ENCODE measurements around the gene CCNL1. TPM values are rescaled to one million over a fixed set of nuclear protein-coding genes. Genes with fewer than 3 reads are reported as not detected.
A peak's percentile ranks its signal among the peaks of the same experiment; 100 is the strongest.

The CCNL1 gene
- 10 to 100 TPM; 21.8 to 55.5 (median 42.9) TPM for total RNA-seq
- polyA plus RNA-seq = 10 to 100 TPM; 27.4 to 34.5 (median 29.2) TPM
- long read RNA-seq, donor 1, partial matches to known transcripts = 7 of 13 reads
- long read RNA-seq, donor 1, other reads (novel, unspliced or antisense) = 1 of 13 reads
- long read RNA-seq, donor 2, transcript CCNL1-202 (11 exons, 2,388 nt) = major isoform, 5 of 45 reads
- long read RNA-seq, donor 2, transcript CCNL1-203 (11 exons, 1,998 nt) = major isoform, 5 of 45 reads
- long read RNA-seq, donor 2, partial matches to known transcripts = 12 of 45 reads
- long read RNA-seq, donor 2, other reads (novel, unspliced or antisense) = 18 of 45 reads

- intact Hi-C loops (cut with DNase I) = loop anchor here (1.0 kb wide), 2 partner anchors 14 to 15 kb away; no protein-coding TSS in a partner anchor
- H3K4me3 ChIP-seq = peak within 1 kb of the TSS; percentile 97
- DNase-seq (peak; percentile 98), ATAC-seq (peak; percentile 91 to 95 (median 94))
- 0% methylated on average over 68 to 88 of the region's 88 CpGs for whole genome bisulfite sequencing, 3 donors
- no peaks in the 10 kb centered on the region for H3K9me3 ChIP-seq
- peak within 1 kb of the TSS; percentile 100 for H3K27ac ChIP-seq
- peaks cover 5 to 40% of the 10 kb centered on the region in 2 donors for H3K36me3 ChIP-seq (ENCODE audit: insufficient read depth in 1 of 2, low read depth in 1 of 2)
- peaks cover 48% of the 10 kb centered on the region for H3K4me1 ChIP-seq
- H3K27me3 ChIP-seq (ENCODE audit: insufficient read depth in 3 of 3, low read length in 2 of 3) = no peaks in the 10 kb centered on the region
- TF ChIP-seq, protein P1, sequence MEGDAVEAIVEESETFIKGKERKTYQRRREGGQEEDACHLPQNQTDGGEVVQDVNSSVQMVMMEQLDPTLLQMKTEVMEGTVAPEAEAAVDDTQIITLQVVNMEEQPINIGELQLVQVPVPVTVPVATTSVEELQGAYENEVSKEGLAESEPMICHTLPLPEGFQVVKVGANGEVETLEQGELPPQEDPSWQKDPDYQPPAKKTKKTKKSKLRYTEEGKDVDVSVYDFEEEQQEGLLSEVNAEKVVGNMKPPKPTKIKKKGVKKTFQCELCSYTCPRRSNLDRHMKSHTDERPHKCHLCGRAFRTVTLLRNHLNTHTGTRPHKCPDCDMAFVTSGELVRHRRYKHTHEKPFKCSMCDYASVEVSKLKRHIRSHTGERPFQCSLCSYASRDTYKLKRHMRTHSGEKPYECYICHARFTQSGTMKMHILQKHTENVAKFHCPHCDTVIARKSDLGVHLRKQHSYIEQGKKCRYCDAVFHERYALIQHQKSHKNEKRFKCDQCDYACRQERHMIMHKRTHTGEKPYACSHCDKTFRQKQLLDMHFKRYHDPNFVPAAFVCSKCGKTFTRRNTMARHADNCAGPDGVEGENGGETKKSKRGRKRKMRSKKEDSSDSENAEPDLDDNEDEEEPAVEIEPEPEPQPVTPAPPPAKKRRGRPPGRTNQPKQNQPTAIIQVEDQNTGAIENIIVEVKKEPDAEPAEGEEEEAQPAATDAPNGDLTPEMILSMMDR (IDR thresholded peaks at IDR 0.05) = no peak
These were observed at the start of gene CCNL1 for GRCh38 chr3:157159762-157160657. Gene CCNL1, minus strand, starts transcription at chr3:157160147. Its CDS starts 53 bp downstream, at chr3:157160094.

DNA sequence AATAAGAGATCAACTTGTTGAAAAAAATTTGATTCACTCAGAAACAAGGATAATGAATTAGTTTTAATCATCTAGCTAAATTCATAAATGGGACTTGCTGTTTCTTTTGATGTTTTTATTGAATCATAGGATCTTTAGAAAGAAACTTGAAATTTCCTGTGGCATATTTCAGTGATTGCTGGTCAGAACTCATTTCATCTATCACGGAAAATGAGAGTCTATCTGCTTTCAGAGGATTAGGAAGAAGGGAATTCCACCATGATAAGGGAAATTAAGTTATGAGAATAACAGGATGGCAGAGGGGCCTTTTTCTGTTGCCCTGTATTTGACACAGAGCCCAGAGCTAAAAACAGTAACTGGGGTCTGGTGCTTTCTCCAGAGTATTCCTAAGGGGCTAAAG lies 44.9 kb upstream of the CCNL1 start:
- Histone ChIP-seq H3K27me3 (ENCODE audit: insufficient read depth in 3 of 3, low read length in 2 of 3) (no peaks in the 10 kb centered on the region), H3K4me1 (no peaks in the 10 kb centered on the region), H3K9me3 (no peaks in the 10 kb centered on the region), H3K4me3 (no peak overlapping the region), H3K36me3 (ENCODE audit: insufficient read depth in 1 of 2, low read depth in 1 of 2) (no peaks in the 10 kb centered on the region), H3K27ac (no peak overlapping the region)
- 74 to 88% (median 85%) methylated on average over 1 of the region's 1 CpG for WGBS, 3 donors
- ATAC-seq (no peak), DNase-seq (no peak)
- intact Hi-C loops (cut with DNase I) = loop anchor here (2.0 to 10.0 kb wide), 2 partner anchors 288 to 290 kb away; no protein-coding TSS in a partner anchor
- TF ChIP-seq, protein P1 (IDR thresholded peaks at IDR 0.05) = no peak

- no peaks in the 10 kb centered on the region for H3K36me3 ChIP-seq (ENCODE audit: insufficient read depth in 1 of 2, low read depth in 1 of 2)
- intact Hi-C loops (cut with DNase I) = loop anchor here (2.0 to 10.0 kb wide), 2 partner anchors 288 to 290 kb away; no protein-coding TSS in a partner anchor
- DNase-seq (no peak), ATAC-seq (no peak)
- TF ChIP-seq, protein P1 (IDR thresholded peaks at IDR 0.05) = peak; percentile 47
- H3K4me1 ChIP-seq = no peaks in the 10 kb centered on the region
- no peaks in the 10 kb centered on the region for H3K27me3 ChIP-seq (ENCODE audit: insufficient read depth in 3 of 3, low read length in 2 of 3)
- H3K4me3 ChIP-seq = no peak overlapping the region
- 36 to 43% (median 39%) methylated on average over 1 of the region's 1 CpG for WGBS, 3 donors
- H3K9me3 ChIP-seq = no peaks in the 10 kb centered on the region
- H3K27ac ChIP-seq = no peak overlapping the region
These were observed 44.5 kb upstream of the CCNL1 start for GRCh38 chr3:157204431-157204830.

DNA sequence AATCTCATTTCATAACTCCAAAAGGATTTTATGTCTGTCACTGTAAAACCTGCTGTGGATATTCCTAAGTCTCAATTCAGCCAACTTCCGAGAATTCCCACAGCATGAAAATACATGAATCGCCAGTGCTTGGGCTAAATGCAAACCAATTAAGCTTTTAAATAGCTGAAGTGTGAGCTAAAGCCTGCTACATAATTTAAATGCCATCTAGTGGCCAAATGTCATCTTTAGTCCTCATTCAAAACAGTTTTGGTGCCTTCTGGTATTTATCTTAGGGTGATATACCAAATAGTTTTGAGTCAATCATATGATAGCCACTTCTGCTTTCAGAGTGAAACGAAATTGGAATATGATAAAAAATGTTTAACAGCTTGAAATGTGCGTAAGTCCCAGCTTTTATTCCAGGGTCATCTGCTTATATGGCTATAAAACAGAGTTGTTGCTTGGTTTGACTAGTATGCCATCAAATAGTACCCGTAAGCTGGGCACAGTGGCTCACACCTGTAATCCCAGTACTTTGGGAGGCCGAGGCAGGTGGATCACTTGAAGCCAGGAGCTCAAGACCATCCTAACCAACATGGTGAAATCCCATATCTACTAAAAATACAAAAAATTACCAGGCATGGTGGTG lies 41.8 kb upstream of the CCNL1 start:
- intact Hi-C loops (cut with DNase I) = loop anchor here in 1 of 2 donors (10.0 kb wide), 1 partner anchor 293 kb away; no protein-coding TSS in a partner anchor
- ATAC-seq (peak in 2 of 4 donors; percentile 57 to 74), DNase-seq (no peak)
- H3K4me1 ChIP-seq = no peaks in the 10 kb centered on the region
- no peak overlapping the region for H3K27ac ChIP-seq
- H3K9me3 ChIP-seq = no peaks in the 10 kb centered on the region
- H3K27me3 ChIP-seq (ENCODE audit: insufficient read depth in 3 of 3, low read length in 2 of 3) = no peaks in the 10 kb centered on the region
- WGBS, 3 donors = 46 to 60% (median 50%) methylated on average over 6 of the region's 6 CpGs
- TF ChIP-seq, protein P1 (IDR thresholded peaks at IDR 0.05) = peak; percentile 48
- H3K4me3 ChIP-seq = no peak overlapping the region
- H3K36me3 ChIP-seq (ENCODE audit: insufficient read depth in 1 of 2, low read depth in 1 of 2) = no peaks in the 10 kb centered on the region

Measured in psoas muscle (tissue), 8 donors.